BE2C (cell line): ENCODE measurements around the gene RAB11FIP5.
A peak's percentile ranks its signal among the peaks of the same experiment; 100 is the strongest.

ENCODE experiments used
- DNase-seq: peaks from one replicate; pipeline ENCODE4 v3.0.0-alpha.2; 2020
- H3K27me3 ChIP-seq: fragments of 250-450 bp; sonication (Bioruptor Pico); 2 replicates; pipeline ENCODE4 v1.5.1; 2020; ENCODE audit warnings: mild to moderate bottlenecking
- H3K36me3 ChIP-seq: fragments of 250-450 bp; sonication (Bioruptor Pico); 2 replicates; pipeline ENCODE4 v1.5.1; 2020; ENCODE audit warnings: mild to moderate bottlenecking
- H3K4me1 ChIP-seq: fragments of 250-450 bp; sonication (Bioruptor Pico); 2 replicates; pipeline ENCODE4 v1.5.1; 2020
- H3K4me3 ChIP-seq: 2 replicates; pipeline ENCODE4 v1.5.1; 2011; ENCODE audit warnings: low read depth, low read length
- H3K9me3 ChIP-seq: fragments of 250-450 bp; sonication (Bioruptor Pico); 2 replicates; pipeline ENCODE4 v1.5.1; 2020
- CTCF ChIP-seq: IDR thresholded peaks from 2 replicates; pipeline ENCODE4 v1.5.1; 2012; ENCODE audit warnings: mild to moderate bottlenecking, low read depth, low read length

Gene RAB11FIP5

DNA sequence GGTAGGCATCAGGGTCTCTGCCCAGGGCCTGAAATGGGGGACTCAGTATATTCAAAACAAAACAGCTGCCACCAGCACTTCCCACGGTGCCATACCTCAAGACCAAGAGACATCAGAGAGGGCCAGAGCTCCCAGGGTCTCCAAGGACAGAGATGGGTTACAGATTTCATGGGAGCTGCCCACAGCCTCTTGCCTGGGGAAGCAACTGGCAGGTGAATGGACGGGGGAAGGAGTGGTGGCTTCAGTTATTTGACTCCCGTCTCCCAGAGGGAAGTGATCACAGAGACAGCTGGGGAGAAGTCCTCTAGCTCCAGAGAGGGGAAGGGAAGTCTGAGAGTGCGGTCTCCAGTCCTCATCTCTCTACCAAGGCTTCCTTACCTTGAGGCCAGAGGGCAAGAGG, 25.4 kb downstream of the RAB11FIP5 start:
- H3K4me1 ChIP-seq: no peaks in the 10 kb centered on the region
- H3K27me3 ChIP-seq: no peaks in the 10 kb centered on the region
- no peak overlapping the region for H3K4me3 ChIP-seq
- H3K36me3 ChIP-seq: no peaks in the 10 kb centered on the region
- DNase-seq: no peak
- no peaks in the 10 kb centered on the region for H3K9me3 ChIP-seq
- TF ChIP-seq CTCF: no peak

- Histone ChIP-seq H3K4me3 (no peak overlapping the region), H3K27me3 (no peaks in the 10 kb centered on the region), H3K9me3 (no peaks in the 10 kb centered on the region), H3K36me3 (no peaks in the 10 kb centered on the region), H3K4me1 (no peaks in the 10 kb centered on the region)
- TF ChIP-seq CTCF: peak; percentile 79
- DNase-seq: peak; percentile 77
These were observed 27.1 kb downstream of the RAB11FIP5 start for GRCh38 chr2:73085691-73086090.

DNA sequence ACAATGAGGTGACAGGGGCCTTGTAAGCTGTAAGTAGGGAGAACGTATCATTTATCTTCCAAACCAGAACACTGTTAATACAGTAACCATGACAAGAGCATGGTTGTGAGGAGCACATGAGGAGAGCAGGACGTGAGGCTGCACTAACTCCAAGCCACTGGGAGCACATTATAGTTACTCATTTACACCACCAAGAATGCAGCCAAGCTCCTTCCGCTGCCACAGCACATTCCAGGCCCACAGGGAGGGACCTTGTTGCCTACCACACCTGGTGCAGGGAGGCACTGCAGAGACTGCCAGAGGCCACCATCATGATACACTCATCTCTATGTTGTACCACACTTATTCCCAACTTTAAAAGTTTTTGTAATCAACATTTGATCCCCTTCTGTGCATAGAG, 27.8 kb downstream of the RAB11FIP5 start:
- Histone ChIP-seq H3K36me3 (no peaks in the 10 kb centered on the region), H3K4me3 (no peak overlapping the region)

DNA sequence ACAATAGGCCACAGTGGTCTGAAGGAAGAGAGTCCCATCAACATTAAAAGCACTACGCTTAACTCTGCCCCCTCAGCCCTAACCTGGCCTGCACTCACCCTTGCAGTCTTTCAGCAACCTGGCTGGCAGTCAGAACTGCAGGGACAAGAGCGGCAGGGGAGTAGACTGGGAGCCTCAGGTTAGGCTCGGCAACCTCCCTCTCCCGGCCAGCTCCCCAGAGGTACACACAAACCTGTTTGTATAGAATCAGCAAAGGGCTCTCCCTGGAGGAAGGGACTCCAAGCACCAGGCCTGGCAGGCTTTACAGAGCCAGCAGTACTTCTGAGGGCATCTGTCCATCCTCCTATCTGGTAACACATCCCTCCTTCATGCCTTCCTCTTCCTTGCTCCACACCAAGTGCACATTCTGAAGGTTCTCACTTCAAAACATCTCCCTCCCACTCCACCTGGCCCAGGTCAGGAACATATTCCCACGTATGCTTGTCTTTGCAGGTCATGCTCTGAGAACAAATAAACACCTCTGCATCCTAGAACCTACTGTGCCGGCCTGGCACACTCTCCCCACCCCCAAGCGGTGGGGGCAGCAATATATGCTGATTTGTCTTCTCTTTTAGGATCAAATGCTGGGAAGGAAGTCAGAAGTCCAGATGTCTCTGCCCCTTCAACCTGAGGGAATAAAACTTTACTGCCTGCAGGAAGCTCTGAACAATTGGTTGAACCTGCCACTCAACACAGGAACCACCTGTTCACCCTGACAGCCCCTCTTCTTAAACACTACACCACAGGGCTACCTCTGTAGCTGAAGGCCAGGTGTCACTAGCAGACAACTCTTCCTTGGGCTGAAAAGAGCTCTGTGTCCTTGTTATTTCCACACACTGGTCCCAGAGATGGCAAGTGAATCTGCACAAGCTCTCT, 28.6 kb downstream of the RAB11FIP5 start:
- H3K36me3 ChIP-seq: no peaks in the 10 kb centered on the region
- no peaks in the 10 kb centered on the region for H3K4me1 ChIP-seq
- H3K4me3 ChIP-seq: no peak overlapping the region

More for the DNA sequence above, 27.8 kb downstream of the RAB11FIP5 start:
- Histone ChIP-seq H3K4me1 (no peaks in the 10 kb centered on the region), H3K9me3 (no peaks in the 10 kb centered on the region), H3K27me3 (no peaks in the 10 kb centered on the region)
- DNase-seq: no peak
- TF ChIP-seq CTCF: no peak

DNA sequence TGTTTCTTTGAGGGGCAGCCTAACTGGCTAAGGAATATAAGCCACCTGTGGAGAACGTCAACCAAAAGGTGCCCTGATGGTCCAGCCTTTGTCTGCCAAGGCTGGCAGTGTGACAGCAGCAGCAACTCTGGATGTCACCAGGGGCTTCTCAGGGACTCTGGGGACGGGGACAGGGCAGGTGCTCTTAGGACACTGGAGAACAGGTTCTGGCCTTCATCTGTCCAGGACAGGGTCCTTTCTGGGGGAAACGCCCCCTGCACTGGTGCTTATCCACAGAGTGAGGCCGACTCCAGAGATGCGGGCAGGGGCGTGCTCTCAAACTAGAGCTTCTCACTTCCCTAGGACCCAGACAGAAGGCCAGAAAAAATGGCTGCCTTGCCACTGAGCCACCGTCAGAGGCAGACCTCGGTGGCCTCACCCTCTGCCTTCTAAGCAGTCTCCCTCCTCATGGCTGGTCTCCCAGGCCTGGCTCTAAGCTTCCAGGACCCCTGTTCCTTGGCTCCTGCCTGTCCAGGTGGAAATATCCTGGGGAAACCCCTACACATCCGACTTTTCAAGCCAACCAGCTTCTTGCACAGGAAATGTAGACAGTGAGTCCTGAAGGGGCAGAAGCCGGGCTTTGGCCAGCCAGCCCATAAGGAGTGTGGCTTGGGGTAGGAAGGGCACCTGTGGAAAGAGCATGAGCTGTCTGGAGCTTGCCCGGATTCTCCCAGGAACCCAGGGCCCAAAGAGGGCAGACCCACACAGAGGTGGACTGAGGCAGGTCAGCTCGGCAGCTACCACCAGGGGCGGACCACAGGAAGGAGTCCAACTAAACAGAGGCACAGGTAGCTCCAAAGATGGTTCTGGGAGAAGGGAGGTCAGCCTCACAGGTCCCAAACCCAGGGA, 30.0 kb downstream of the RAB11FIP5 start:
- H3K9me3 ChIP-seq: no peaks in the 10 kb centered on the region
- no peaks in the 10 kb centered on the region for H3K4me1 ChIP-seq
- no peaks in the 10 kb centered on the region for H3K27me3 ChIP-seq
- DNase-seq: no peak
- H3K4me3 ChIP-seq: no peak overlapping the region
- H3K36me3 ChIP-seq: no peaks in the 10 kb centered on the region
- TF ChIP-seq CTCF: no peak

More for the DNA sequence above, 28.6 kb downstream of the RAB11FIP5 start:
- no peak for TF ChIP-seq CTCF
- H3K27me3 ChIP-seq: no peaks in the 10 kb centered on the region
- H3K9me3 ChIP-seq: no peaks in the 10 kb centered on the region
- no peak for DNase-seq
